SK-N-SH treated with all-trans-retinoic acid at 6 μM for 48 hours (cell line): Measurements from ENCODE around the gene MANSC4.

Source experiments
- BACH2 ChIP-seq: fragments of 250-450 bp; sonication (Bioruptor Pico); IDR thresholded peaks from 2 replicates; pipeline ENCODE4 v1.9.0; 2021; ENCODE audit warnings: mild to moderate bottlenecking, borderline replicate concordance
- CSRNP3 ChIP-seq: fragments of 250-450 bp; sonication (Bioruptor Pico); IDR thresholded peaks from 2 replicates; pipeline ENCODE4 v1.5.1; 2021; ENCODE audit warnings: mild to moderate bottlenecking, moderate library complexity
- OSR1 ChIP-seq: fragments of 250-450 bp; sonication (Bioruptor Pico); IDR thresholded peaks from 2 replicates; pipeline ENCODE4 v1.8.0; 2022; ENCODE audit warnings: moderate library complexity, mild to moderate bottlenecking, inconsistent platforms
- PATZ1 ChIP-seq: fragments of 250-450 bp; sonication (Bioruptor Pico); IDR thresholded peaks from 2 replicates; pipeline ENCODE4 v1.8.0; 2020; ENCODE audit warnings: mild to moderate bottlenecking, moderate library complexity, borderline replicate concordance
- RARB ChIP-seq: fragments of 250-450 bp; sonication (Bioruptor Pico); IDR thresholded peaks from 2 replicates; pipeline ENCODE4 v1.8.0; 2021; ENCODE audit warnings: mild to moderate bottlenecking, moderate library complexity
- ZFP30 ChIP-seq: fragments of 450-650 bp; formaldehyde crosslinking; IDR thresholded peaks from 2 replicates; pipeline ENCODE4 v1.5.0; 2022; ENCODE audit warnings: mild to moderate bottlenecking, moderate library complexity

- TF ChIP-seq BACH2 (no peak), CSRNP3 (CRISPR knock-in tag) (no peak), ZFP30 (CRISPR knock-in tag) (no peak), PATZ1 (no peak), OSR1 (CRISPR knock-in tag) (no peak), RARB (CRISPR knock-in tag) (no peak)
These were observed 35.0 kb upstream of the MANSC4 start for GRCh38 chr12:27814851-27815591.
